ENCODE data around the gene DPF3.

DPF3 gene

GRCh38 chr14:72737560-72737943 is 156.3 kb downstream of the DPF3 start:
- DNase-seq: no peak

GRCh38 chr14:72736786-72737559 is 156.9 kb downstream of the DPF3 start:
- peak; percentile 48 for DNase-seq

DNA sequence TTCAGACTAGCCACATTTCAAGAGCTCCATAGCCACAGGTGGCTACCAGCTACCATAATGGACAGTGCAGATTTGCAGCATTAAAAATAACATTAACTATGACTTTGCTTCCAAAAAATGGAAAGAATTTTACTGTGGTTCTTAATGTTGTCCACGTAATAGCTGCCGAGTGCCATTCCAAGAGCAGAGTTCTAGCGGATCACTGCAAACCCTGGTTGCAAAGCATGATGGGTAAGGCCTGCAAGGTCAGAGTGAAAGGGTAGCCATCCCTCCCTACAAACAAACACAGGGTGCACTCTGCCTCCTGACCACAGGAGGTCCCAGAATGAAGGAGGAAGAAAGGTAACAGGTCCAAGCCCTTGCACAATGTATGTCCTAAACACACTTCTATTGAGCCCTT is 157.6 kb downstream of the DPF3 start:
- DNase-seq: no peak

DNA sequence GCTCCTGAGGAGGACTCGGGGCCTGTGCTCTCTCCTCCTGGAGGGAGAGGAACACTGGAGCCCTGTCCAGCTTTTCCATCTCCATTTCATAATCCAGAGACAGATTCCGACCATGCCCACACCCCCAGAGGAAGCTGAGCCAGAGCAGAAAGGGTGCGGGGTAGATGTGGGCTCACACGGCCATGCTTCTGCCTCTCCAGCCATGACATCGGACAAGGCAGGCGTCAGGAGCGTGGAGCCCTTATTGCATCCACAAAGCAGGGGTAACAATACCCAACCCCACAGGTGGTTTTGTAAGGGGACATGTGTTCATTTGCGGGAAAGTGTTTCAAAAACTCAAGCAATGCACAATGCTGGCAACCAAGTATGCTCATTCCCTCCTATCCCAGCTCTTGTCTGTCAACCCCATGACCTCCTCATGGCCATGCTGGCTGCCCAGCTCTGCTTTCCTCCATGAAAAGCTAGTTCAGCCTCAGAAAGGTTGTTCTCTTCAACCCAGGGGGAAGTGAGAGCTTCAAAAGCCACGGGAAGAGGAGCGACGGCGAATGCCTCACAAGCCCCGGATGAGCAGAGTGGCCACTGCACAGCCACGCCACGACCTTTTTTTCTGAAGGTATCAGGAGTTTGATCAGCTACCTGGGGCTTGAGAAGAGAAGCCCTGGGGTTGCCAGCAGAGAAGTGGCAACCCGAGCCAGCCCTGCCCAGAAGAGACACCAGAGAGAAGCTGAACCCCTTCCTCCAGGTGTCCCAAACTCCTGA is 161.7 kb downstream of the DPF3 start:
- DNase-seq: no peak

DNA sequence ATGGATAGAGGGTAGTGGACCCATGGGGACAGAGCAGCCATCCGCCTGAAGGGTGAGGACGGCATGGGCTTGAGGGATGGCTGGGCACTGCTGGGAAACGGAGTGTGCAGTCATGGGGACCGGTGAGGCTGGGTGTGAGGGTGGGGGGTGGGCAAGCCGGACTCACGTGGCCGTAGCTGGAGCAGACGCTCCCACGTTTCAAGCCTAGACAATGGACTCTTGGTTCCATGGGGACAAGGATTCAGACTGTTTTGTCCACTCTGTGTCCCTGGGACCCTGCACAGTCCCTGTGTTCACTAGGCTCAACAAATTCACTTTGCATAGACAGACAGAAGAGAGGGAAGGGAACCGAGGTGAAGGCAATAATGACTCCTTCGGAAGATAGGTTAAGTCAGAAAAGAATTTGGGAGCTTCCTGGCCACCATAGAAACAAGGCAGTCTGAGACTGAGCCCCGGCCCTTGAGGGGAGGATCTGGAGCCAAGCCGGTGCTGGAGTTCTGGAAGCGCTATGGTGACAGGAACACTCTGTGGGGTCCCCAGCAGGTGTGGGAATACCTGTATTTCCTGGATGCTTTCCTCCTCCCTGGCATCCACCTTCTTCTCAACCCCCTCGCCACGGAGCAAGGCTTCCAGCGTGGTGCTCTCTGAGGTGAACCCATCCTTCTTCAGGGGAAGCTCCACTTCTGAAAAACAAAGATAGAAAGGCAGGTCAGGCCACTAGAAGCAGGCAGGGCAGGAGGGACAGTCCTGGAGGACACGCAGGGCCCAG is 162.5 kb downstream of the DPF3 start:
- DNase-seq: no peak

- no peak for DNase-seq
These were observed 163.4 kb downstream of the DPF3 start for GRCh38 chr14:72730468-72730867.

GRCh38 chr14:72726444-72726843 is 167.5 kb downstream of the DPF3 start:
- DNase-seq: no peak

DNA sequence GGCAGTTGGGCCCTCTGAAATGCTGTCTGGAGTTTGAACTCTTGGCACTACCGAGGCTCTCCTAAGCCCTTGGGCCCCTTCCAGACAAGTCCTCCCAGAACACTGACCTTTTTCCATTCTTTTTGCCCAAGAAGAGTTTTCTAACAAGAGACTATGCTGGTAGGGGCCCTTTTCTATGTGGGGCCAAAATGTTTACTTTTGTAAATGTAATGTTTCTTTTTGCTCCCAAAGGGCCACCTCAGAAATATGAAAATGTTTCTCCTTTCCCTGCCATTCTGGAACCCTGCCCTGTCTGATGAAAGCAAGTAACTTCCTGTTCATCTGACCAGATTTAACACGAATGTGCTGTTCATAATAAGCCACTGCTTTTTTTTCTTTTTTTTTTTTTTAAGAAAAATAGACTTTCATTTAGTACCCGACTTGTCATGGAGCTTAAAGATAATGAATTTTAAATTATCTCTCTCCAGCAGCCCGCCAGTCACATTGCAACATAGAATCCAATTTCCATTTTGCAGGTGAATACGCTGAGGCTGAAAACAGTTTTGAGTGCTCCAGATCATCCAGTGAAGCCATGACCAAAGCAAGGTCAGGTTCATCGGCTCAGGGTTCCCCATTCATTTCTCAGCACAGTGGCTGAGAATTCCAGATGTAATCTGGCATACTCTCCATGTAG is 169.9 kb downstream of the DPF3 start:
- DNase-seq: no peak

DNA sequence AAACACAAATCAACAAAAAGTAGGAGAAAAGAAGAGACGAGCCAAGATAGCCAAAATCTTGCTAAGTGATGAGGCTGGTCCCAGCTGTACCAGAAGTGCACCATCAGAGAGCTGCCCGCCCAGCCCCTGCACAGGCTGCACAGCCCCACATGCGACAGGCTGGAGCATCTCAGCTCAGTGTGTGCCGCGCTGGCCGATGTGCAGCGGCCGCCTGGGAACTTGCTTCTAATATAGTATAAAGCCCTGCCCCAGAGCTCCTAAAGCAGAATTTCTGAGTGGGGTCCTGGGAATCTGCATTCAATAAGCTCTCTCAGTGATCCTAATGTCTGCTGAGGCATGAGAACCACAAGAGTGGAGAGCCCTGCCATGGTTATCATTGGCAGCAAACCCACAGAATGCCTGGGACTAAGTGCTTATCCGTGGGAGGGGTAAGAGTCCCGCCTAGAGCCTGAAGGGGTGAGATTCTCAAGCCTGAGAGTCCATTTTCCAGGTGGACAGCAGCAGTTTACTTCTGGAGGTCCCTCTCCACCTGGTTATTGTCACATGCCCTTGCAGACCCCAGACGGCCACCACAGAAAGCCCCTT is 171.6 kb downstream of the DPF3 start:
- DNase-seq: no peak

DNA sequence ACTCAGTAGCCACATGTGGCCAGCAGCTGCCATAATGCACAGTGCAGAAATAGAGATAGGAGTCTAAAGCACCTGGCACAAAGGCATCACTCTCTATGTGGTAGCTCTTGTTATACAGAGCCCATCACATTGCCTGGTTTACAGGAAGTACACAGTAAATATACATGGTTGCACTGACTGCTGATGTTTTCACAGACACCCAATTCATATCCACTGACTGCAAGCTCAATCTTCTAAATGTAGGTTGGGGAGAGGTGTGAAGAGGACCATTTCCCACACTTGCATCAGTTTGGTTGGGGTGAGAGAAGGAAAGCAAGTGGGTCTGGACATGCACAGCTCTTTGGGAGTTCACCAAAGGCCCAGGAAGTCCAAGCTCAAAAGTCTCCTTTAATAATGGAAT is 172.8 kb downstream of the DPF3 start:
- DNase-seq: no peak

DNA sequence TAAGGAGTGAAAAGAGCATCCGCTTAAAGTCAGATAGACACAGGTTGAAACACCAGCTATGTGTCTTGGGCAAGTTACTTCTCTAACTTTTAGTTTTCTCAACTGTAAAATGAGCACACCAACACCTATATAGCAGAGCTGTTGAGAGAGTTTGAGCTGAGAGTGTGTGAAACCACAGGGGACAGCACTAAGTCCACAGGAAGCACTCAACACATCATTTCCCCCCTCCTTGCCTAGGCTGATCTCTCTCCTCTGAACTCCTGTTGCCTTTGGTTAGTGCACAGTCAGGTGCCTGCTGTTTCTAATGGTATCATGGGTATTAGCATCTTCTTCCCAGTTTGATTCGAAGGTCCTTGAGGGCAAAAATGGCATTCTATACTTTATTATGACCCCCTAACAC is 176.7 kb downstream of the DPF3 start:
- DNase-seq: no peak

DNA sequence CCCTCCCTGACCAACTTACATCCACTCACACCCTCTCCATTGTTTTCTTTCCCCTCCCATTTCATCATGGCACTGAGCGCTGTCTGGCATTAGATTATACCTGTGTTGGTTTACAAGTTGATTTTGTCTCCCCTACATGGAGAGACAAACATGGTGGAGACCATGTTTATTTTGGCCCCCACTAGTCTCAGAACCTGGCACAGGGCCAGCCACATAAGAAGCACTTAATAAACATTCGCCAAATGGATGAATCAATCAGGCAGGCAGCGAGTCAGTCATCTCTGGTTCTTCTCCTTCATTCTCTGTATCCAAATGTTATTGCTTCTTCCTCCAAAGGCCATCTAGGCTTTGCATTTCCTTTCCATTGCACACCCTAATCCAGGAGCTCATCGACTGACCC is 177.4 kb downstream of the DPF3 start:
- no peak for DNase-seq

GRCh38 chr14:72715850-72716228 is 178.1 kb downstream of the DPF3 start:
- no peak for DNase-seq

DNA sequence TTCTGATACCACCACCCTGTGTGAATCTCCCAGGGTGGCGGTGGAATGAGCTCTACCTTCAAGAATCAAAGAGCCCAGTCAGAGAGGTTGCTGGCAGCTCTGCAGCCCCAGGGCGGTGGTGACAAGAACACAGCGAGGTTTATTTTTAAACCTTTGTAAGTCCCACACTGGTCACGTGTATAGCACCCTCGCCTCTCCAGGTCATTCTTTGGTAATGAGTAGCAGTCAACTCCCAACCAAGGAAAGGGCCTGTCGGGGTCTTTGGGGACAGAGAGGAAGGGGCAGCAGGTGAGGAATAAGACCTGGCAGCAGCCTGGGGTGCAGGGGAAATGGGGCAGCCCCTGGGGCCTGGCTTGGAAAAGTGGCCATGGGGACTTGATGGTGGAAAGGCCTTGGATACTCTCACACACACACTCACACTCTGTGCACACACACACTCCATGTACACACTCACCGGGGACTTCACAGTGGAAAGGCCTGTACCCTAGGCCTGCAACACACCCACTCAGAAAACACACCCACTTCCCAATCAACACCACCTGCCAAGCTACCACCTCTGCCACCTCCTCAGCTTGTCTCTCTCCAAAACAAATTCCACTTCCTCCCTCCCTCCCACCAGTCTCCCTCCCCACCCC is 178.6 kb downstream of the DPF3 start:
- DNase-seq: peak; percentile 64

GRCh38 chr14:72714871-72715214 is 179.1 kb downstream of the DPF3 start:
- no peak for DNase-seq

GRCh38 chr14:72714094-72714493 is 179.8 kb downstream of the DPF3 start:
- peak; percentile 80 for DNase-seq

DNA sequence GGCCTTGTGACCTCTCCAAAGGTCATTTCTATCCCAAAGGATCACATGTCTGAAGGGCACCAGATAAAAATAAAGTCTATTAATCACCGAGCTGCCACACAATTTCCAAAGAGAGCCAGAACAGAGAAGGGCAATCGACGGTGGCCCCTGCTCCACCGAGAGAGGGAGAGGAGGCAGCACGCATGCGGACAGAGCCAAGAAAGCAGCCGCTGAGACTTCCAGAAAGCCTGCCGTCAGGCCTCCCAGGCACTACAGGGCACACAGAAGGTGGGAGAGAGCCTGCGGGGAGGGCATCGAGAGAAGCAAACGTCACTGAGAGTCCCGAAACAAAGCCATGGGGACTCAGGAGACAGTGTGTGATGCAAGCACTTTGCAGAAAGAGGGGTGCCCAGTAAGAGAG is 182.0 kb downstream of the DPF3 start:
- DNase-seq: no peak

DNA sequence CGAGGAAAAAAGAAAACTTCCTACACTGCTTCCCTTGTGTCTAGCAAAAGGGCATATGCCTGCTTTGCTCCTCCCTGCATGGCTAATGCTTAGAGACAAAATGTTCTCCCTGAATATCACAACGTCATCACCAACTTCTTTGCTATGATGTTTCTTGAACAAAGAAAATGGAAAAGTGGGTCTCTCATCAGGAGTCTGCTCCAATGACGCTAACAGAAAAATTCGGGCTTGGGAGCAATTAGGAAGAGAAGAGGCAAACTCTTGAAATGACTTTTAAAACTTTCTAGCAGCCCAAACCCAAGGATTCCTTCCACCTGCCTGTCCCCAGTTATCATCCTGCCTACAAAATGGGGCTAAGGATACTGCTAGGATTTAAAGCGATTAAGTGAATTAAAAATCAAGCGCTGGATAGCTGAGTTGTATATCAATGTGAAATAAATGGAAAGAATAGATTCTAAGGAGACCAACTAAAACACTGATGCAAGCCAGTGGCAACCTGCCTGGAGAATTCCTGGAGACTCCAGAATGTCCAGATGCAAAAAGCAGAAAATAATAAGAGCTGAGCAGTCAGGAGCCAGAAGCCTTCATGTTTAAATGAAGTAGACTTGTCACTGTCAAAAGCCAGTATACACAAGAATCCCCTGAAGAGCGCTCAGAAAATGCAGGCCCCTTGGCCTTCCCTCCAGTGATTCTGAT is 183.8 kb downstream of the DPF3 start:
- DNase-seq: no peak

DNA sequence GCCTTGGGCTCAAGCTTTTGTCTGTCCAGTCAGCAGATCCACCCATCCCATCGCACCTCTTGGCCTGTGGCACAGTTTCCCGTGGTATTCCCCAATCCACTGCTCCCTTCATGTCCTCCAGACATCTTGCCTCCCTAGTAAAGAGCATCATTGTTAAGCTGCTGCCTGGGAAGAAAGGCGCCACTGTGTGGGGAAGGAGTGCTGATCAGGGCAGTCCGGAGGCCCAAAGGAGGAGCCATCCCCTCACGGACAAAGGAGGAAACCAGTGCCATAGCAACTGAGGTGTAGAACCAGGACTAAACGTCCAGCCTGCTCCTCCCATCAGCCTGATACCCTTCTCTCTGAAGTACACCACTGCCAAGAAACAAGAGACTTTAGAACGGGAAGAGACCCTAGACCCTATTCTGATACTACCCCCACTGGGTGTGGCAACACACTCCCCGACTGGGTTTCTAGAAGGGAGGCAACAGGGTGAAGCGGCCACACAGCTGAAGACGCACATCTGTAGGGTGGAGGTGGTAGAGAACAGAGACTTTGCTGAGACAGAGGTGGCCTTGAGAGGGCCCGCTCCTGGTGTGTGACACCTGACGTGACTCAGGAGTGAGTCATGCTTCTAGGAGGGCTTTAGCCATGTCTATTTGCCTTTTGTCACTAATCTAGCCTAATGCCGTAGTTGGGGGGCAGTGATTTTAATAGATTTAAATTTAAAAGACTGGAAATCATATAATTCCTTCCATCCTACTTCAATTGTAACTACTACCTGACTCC is 185.0 kb downstream of the DPF3 start:
- DNase-seq: no peak

DNA sequence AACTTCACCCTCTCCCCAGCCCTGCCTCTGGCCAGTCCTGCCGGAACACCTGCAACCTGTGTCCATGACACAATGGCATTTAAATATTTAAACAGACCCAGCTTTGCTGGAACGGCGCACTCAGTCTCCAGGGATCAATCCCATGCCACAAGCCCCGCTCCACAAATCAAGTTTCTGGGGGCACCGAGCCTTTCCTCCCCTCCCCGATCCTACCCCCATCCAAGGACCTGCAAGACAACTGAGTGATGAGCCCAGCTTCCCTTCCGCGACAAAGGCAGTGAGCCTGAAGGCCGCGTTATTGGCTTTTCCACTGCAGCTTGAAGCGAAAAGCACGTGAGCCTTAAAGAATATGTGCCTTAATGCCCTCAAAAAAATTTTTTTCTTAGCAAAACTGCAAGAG is 185.7 kb downstream of the DPF3 start:
- no peak for DNase-seq

DNA sequence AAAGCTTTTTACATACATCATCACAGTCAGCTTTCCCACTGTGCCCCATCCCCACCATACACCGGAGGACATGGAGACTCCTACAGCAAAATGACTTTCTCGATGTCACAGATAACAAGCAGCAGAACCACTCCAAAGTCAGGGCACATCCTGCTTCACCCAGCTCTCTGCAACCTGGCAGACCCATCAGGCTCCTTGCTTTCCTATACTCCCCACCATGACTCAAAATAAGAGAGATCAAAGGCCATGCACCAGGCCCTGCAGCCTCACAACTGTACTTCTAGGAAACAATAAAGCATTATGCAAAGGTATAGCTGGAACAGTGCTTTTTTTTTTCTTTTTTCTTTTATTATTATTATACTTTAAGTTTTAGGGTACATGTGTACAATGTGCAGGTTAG is 187.4 kb downstream of the DPF3 start:
- no peak for DNase-seq
